Measurements from ENCODE around the gene LAX1.

Gene LAX1

GRCh38 chr1:203763505-203763904, 1.5 kb upstream of the LAX1 start:
- Histone ChIP-seq H3K4me2 (ENCODE audit: low read depth, low read length, poor library complexity, severe bottlenecking) (peak overlapping the region; percentile 75), H3K27me3 (ENCODE audit: insufficient read depth, low read length, poor library complexity, severe bottlenecking) (no peaks in the 10 kb centered on the region), H3K9ac (ENCODE audit: low read depth, low read length, poor library complexity, severe bottlenecking) (peak overlapping the region; percentile 60), H2AFZ (ENCODE audit: low read length) (no peak overlapping the region), H3K4me3 (ENCODE audit: low read length, poor library complexity, severe bottlenecking) (peak overlapping the region; percentile 76), H3K9me2 (replicated peaks; ENCODE audit: low read depth, low read length) (no peaks in the 10 kb centered on the region), H3K79me2 (ENCODE audit: insufficient read depth, low read length) (peaks cover 28% of the 10 kb centered on the region), H3F3A (ENCODE audit: low read depth) (peaks cover 18% of the 10 kb centered on the region), H4K20me1 (ENCODE audit: insufficient read depth, low read length, poor library complexity, severe bottlenecking) (no peaks in the 10 kb centered on the region), H3K4me1 (ENCODE audit: insufficient read depth, low read length, poor library complexity, severe bottlenecking) (peaks cover 52% of the 10 kb centered on the region), H3K9me3 (ENCODE audit: insufficient read depth, low read depth, low read length) (no peaks in the 10 kb centered on the region), H3K36me3 (ENCODE audit: insufficient read depth, low read length) (no peaks in the 10 kb centered on the region)
- TF ChIP-seq CTCF (conservative IDR thresholded peaks at IDR 0.05; ENCODE audit: low read length) (no peak), EZH2phosphoT487 (IDR thresholded peaks at IDR 0.05; ENCODE audit: borderline replicate concordance) (no peak)

GRCh38 chr1:203764105-203765028, 616 bp upstream of the LAX1 start:
- Histone ChIP-seq H2AFZ (ENCODE audit: low read length) (0 out of 2 replicates have a peak overlapping the region, but pooled peaks have one; percentile 13), H3K4me2 (ENCODE audit: low read depth, low read length, poor library complexity, severe bottlenecking) (peak overlapping the region; percentile 75), H3K9ac (ENCODE audit: low read depth, low read length, poor library complexity, severe bottlenecking) (peak overlapping the region; percentile 60)

GRCh38 chr1:203768256-203768655, 3.3 kb downstream of the LAX1 start:
- Histone ChIP-seq H4K20me1 (ENCODE audit: insufficient read depth, low read length, poor library complexity, severe bottlenecking) (no peaks in the 10 kb centered on the region), H3K9me3 (ENCODE audit: insufficient read depth, low read depth, low read length) (no peaks in the 10 kb centered on the region), H3K27me3 (ENCODE audit: insufficient read depth, low read length, poor library complexity, severe bottlenecking) (no peaks in the 10 kb centered on the region), H3K9ac (ENCODE audit: low read depth, low read length, poor library complexity, severe bottlenecking) (peak overlapping the region; percentile 30), H3K79me2 (ENCODE audit: insufficient read depth, low read length) (peaks cover 33% of the 10 kb centered on the region), H3K4me2 (ENCODE audit: low read depth, low read length, poor library complexity, severe bottlenecking) (peak overlapping the region; percentile 75), H3K4me1 (ENCODE audit: insufficient read depth, low read length, poor library complexity, severe bottlenecking) (peaks cover 43% of the 10 kb centered on the region), H2AFZ (ENCODE audit: low read length) (no peak overlapping the region), H3K4me3 (ENCODE audit: low read length, poor library complexity, severe bottlenecking) (peak overlapping the region; percentile 50), H3K36me3 (ENCODE audit: insufficient read depth, low read length) (no peaks in the 10 kb centered on the region), H3F3A (ENCODE audit: low read depth) (peaks cover 18% of the 10 kb centered on the region), H3K9me2 (replicated peaks; ENCODE audit: low read depth, low read length) (no peaks in the 10 kb centered on the region)
- TF ChIP-seq EZH2phosphoT487 (IDR thresholded peaks at IDR 0.05; ENCODE audit: borderline replicate concordance) = no peak
- TF ChIP-seq CTCF (conservative IDR thresholded peaks at IDR 0.05; ENCODE audit: low read length) = no peak

More at GRCh38 chr1:203764105-203765028, 616 bp upstream of the LAX1 start:
- TF ChIP-seq EZH2phosphoT487 (IDR thresholded peaks at IDR 0.05; ENCODE audit: borderline replicate concordance) (no peak), CTCF (conservative IDR thresholded peaks at IDR 0.05; ENCODE audit: low read length) (no peak)
- H3K9me2 ChIP-seq (replicated peaks; ENCODE audit: low read depth, low read length) = no peaks in the 10 kb centered on the region
- H3F3A ChIP-seq (ENCODE audit: low read depth) = peaks cover 18% of the 10 kb centered on the region
- no peaks in the 10 kb centered on the region for H3K36me3 ChIP-seq (ENCODE audit: insufficient read depth, low read length)
- peaks cover 51% of the 10 kb centered on the region for H3K4me1 ChIP-seq (ENCODE audit: insufficient read depth, low read length, poor library complexity, severe bottlenecking)
- no peaks in the 10 kb centered on the region for H3K27me3 ChIP-seq (ENCODE audit: insufficient read depth, low read length, poor library complexity, severe bottlenecking)
- H3K9me3 ChIP-seq (ENCODE audit: insufficient read depth, low read depth, low read length) = no peaks in the 10 kb centered on the region
- H3K4me3 ChIP-seq (ENCODE audit: low read length, poor library complexity, severe bottlenecking) = peak overlapping the region; percentile 76
- H4K20me1 ChIP-seq (ENCODE audit: insufficient read depth, low read length, poor library complexity, severe bottlenecking) = no peaks in the 10 kb centered on the region
- H3K79me2 ChIP-seq (ENCODE audit: insufficient read depth, low read length) = peaks cover 33% of the 10 kb centered on the region
